CD4-positive, alpha-beta T cell treated with Interferon alpha-2 for 1 hour (primary cell): ENCODE measurements around the gene RNU5D-1.

Experiments
- DNase-seq, 2 donors: peaks; one replicate each; pipeline ENCODE4 v3.0.0-alpha.2; 2020 to 2022

RNU5D-1 gene

DNA sequence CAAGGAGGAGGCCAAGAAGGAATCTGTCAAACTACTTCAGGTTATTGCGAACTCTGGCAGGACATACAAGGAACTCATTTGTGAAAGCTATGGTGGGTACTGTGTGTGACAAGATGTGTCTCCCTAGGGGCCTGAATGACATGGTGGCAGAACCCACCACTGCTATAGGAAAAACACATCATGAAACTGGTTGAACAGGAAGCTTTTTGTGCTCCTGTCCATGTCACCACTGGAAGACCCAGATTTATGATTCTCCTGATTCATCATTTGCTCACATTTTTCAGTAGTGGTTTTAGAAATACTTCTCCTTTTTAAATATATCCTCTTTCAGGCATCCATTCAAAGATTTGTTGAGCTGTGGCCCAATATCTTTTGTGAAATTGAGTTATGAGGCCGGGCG lies 32.8 kb downstream of the RNU5D-1 start:
- no peak for DNase-seq

DNA sequence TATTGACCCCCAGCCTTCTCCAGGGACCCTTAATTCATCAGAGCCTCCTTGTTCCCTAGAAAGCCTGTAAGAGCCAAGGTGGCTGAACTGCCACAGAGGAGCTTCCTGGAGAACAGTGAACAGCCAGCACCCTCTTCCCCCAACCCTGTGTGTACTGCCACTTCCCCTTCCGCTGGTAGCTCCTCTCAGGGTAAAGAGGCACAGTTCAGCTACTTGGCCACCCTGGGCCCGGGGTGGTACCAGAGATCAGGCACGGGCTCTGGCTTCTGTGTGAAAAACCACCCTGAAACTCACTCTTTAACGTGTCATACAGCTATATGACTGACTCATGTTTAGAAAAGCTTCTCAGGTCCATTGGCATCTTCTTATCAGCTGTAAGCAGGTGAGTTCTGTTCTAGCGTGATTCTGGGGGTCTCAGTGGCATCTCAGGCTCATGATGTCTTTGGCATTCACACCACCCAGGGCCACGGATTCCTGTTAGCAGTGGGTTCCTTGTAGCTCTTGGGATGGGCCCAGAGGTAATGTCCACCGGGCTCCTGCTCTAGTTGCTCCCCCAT lies 34.1 kb downstream of the RNU5D-1 start:
- DNase-seq, result peak; percentile 35 to 36

DNA sequence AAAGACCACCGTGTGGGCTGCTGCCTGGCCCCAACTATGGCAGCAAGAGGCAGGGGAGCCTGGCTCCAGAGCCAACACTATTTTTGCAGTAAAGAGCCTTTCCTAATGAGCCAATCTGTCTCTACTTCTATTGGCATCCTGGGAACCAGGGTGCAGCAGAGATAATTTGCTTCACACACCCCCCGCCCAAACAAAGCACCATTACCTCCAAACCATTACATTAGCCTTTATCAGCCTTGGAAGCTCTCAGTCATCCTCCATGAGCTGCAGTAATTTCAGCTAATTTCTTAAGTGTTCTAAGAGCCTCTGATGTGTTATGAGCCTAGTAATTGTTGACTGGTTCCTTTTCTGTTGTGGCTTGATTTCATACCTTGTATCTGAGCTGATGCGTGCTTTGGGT lies 34.9 kb downstream of the RNU5D-1 start:
- no peak for DNase-seq

DNA sequence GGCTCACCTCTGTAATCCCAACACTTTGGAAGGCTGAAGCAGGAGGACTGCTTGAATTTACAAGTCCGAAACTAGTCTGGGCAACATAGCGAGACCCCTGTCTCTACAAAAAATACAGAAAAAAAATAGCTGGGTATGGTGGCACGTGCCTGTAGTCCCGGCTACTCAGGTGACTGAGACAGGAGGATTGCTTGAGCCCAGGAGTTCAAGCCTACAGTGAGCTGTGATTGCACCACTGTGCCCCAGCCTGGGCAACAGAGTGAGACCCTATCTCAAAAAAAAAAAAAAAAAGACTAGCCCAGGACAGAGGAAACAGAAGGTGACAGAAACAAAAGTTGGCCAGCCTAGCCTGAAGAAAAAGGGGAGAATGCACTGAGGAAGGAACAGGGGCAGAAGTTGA lies 35.3 kb downstream of the RNU5D-1 start:
- DNase-seq, result no peak

DNA sequence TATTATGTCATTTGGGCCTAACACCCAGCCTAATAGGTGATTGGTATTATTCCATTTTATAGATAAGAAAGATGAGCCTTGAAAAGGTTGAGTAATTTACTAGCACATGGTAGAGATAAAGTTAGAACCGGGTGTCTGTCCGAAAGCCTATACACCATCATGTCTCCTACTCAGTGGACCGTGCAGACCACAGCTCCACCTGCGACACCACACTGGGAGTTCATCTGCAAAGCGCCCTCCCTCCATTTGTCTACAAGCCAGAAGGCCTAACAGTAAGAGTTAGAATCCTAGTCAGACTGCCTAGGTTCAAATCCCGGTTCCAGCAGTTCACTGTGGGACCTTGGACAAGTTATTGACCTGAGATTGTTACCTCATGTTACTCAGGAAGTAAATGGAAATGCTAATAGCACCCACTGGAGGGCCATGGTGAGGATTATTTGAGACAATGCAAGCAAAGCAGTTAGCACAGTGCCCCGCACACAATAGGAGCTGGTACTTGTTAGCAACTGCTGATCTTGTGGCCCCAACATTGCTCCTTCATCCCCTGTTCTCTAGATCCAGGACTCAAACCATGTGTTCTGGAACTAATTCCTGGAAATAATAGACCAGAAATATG lies 36.0 kb downstream of the RNU5D-1 start:
- no peak for DNase-seq

DNA sequence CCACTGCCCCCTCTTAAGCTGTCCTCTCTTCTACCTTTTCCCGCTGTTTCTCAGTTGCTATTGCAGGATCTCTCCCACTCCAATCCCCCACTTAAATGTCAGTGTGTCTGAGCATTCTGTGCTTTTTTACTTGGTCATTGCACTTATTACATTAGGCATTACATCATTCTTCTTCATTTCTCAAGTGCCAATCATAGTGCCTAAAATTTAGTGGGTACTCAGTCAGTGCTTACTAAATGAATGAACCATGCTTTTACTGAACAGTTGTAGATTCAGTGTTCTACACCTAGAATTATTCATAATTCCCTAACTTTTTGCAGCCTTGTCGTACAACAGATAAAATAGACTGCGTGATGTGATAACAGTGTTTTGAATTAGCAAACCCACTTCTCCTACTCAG lies 37.1 kb downstream of the RNU5D-1 start:
- DNase-seq, result no peak

DNA sequence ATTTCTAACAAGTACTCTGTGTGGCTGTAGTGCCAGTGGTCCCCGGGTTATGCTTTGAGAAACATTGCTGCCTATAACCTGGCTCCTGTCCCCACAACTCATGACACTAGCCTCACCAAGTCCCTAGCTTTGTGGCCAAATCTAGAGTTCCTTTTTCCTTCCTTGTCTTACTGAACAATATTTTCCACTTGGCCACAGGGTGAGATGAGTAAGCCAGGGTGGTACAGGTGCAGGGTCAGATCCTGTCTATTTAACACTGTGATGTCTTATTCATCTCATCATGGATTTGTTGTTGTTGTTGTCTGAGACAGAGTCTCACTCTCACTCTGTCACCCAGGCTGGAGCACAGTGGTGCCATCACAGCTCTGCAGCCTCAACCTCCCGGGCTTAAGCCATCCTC lies 37.8 kb downstream of the RNU5D-1 start:
- no peak for DNase-seq

DNA sequence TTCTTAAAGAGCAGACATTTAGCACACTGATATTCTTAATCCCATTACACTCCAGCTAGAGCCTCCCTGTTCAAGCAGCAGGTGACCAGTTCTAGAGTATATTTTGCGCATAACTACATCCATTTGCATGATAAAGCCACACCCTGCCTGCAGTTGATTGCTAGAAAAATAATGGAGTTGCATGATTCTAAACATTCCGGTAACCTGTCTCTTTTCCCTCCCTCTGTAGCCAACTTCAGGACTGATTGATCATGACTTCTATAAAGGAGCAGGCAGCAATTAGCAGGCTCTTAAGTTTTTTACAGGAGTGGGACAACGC lies 41.6 kb downstream of the RNU5D-1 start:
- DNase-seq, result no peak

DNA sequence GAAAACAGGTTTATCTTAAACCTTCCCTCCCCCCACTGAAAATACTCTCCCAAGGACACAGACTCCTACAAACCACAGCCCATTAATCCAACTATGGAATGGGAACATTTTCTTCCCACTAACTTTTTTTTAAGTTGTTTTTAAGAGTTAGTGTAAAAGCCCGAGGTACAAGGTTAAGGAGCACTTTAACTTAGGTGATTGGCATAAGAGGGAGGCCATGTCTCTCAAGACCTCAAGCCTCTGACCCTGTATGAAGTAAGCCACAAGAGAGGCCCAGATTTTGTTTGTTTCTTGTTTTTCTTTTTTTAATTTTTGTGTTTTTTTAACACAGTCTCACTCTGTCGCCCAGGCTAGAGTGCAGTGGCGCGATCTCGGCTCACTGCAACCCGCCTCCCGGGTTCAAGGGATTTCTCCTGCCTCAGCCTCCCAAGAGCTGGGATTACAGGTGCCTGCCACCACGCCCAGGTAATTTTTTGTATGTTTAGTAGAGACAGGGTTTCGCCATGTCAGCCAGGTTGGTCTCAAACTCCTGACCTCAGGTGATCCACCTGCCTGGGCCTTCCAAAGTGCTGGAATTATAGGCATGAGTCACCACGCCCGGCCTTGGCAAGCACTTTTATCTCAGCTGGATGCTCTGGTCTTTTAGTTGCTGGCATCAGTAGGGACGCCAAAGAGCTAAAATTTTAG lies 42.1 kb downstream of the RNU5D-1 start:
- no peak for DNase-seq

DNA sequence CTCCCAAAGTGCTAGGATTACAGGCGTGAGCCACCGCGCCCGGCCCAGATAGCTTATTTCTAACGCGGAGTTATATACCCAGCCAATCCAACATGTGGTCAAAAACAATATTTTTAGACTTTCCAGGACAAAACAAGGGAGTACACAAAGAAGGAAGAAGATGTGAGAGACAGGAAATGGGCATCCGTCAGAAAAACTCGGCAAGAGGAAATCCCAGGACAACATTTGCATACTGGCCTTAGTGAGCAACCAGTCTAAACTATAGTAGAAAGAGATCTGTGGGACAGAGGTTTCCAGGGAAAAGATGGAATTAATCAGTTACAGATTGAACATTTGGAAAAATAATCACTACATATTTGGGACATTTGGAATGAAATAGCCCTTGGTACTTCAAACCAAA lies 45.1 kb downstream of the RNU5D-1 start:
- DNase-seq, result no peak

DNA sequence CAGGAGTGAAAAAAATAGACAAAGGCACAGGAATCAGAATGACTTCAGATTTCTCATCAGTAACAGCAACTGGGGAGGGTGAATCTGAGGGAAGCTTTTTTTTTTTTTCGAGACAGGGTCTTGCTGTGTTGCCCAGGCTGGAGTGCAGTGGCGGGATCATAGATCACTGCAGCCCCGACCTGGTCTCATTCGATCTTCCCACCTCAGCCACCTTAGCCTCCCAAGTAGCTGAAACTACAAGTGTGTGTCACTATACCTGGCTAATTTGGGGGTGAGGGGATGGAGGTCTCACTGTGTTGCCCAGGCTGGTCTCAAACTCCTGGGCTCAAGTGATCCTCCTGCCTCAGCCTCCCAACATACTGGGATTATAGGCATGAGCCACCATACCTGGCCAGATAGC lies 45.8 kb downstream of the RNU5D-1 start:
- no peak for DNase-seq

DNA sequence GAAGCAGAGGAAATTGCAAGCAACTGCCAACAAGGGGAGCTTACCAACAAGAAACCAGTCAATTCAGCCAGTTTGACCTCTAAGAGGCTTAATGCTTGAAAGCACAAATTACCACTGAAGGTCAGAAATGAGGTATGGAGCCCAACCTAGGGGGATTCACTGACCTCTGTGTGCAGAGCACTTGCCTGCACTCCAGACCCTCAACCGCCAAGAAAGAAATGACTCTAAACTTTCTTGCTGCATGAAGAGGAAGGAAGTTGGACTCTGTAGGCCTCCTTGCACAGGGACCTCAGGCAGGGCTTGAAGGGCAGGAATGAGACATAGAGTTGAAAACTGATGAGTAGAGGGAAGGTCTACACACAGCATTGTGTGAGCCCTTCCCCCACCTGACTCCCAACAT lies 46.4 kb downstream of the RNU5D-1 start:
- DNase-seq, result no peak

DNA sequence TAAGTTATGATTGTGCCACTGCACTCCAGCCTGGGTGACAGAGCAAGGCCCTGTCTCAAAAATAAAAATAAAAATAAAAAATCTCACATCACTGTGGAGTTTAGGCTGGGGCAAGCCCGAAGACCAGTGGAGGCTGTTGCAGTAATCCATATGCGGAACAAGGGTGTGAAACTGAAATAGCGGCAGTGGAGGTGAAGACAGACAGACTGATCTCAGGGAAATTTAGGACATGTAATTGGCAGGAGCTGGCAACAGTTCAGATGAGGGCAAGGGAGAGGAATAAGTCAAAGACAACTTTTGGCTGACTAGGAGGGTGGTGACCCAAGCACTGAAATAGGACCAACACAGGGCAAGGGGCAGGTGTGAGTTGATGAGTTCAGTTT lies 48.1 kb downstream of the RNU5D-1 start:
- DNase-seq, result no peak

DNA sequence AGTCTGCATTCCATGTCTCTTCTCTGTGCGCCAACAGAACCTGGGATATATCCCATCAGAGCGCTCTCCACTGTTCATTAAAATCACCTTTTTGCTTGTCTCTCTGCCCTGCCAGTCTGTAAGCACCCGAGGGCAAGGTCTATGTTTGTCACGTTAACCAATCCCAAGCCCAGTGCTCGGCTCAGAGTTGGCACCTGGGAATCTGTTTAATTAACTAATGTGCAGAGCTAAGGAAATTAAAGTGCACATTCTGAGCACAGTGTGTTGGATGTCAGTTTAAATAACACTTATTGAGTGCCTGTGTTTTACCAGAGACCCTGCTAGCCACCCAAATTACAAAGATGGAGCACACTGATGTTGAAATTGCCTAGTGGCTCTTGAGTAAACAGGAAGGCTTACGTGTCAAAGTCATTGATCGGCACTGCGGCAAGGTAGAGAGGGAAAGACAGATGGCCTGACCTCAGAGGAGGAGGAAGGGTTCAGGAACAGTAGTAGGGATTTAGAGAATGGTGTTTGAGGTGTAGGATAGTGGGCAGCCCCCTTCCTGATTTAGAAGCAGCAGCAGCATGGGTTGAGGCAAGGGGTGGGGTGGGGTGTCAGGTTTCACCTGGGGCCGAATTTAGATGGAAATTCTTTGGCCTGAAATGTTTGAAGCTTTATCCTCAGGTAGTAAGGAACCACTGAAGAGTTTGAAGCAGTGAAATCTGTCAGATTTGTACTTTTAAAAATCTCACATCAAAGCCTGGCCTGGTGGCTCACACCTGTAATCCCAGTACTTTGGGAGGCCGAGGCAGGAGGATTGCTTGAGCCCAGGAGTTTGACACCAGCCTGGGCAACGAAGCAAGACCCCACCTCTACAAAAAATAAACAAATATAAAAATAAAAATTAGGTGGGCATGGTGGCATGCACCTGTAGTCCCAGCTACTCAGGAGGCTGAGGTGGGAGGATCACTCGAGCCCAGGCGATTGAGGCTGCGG lies 48.8 kb downstream of the RNU5D-1 start:
- DNase-seq, result no peak
